Bronchial epithelial cell (primary cell): ENCODE measurements around the gene MRGPRD. TPM values are rescaled to one million over a fixed set of nuclear protein-coding genes. Genes with fewer than 3 reads are reported as not detected.

Source experiments
- DNase-seq: peaks from one replicate; pipeline ENCODE4 v3.0.0-alpha.2; 2010; ENCODE audit warnings: low read depth
- FAIRE-seq: peaks from 2 replicates; lab custom pipeline; 2011; peaks lifted over from hg19 to GRCh38; lab: Jason Lieb, UNC
- H3K27me3 ChIP-seq: 2 replicates; pipeline ENCODE4 v1.5.1; 2011; ENCODE audit warnings: low read length; ENCODE audit not compliant: control insufficient read depth, insufficient read depth
- H3K36me3 ChIP-seq: 2 replicates; pipeline ENCODE4 v1.5.1; 2011; ENCODE audit warnings: low read length; ENCODE audit not compliant: control insufficient read depth, insufficient read depth
- H3K4me3 ChIP-seq: 2 replicates; pipeline ENCODE4 v1.5.1; 2011; ENCODE audit warnings: mild to moderate bottlenecking, low read depth, low read length, control low read depth
- total RNA-seq: library from RNA; depleted of rRNA; stranded (reverse); fragments of >200 nt; gene quantifications from 2 replicates; pipeline ENCODE4 v1.2.1, GENCODE V29; 2014
- TF ChIP-seq, protein P1 (sequence below): IDR thresholded peaks from 2 replicates; pipeline ENCODE4 v1.5.1; 2011; ENCODE audit warnings: mild to moderate bottlenecking, moderate library complexity, low read length, control low read depth, inconsistent platforms; ENCODE audit not compliant: insufficient read depth, severe bottlenecking

The MRGPRD gene
- total RNA-seq, 1 donor from 2014 or later, result not detected

- no peak for DNase-seq
These were observed 12.0 kb upstream of the MRGPRD start for GRCh38 chr11:68992743-68993255.

GRCh38 chr11:68990995-68991780 lies 10.4 kb upstream of the MRGPRD start:
- H3K4me3 ChIP-seq, result no peak overlapping the region
- no peaks in the 10 kb centered on the region for H3K36me3 ChIP-seq
- TF ChIP-seq, protein P1, sequence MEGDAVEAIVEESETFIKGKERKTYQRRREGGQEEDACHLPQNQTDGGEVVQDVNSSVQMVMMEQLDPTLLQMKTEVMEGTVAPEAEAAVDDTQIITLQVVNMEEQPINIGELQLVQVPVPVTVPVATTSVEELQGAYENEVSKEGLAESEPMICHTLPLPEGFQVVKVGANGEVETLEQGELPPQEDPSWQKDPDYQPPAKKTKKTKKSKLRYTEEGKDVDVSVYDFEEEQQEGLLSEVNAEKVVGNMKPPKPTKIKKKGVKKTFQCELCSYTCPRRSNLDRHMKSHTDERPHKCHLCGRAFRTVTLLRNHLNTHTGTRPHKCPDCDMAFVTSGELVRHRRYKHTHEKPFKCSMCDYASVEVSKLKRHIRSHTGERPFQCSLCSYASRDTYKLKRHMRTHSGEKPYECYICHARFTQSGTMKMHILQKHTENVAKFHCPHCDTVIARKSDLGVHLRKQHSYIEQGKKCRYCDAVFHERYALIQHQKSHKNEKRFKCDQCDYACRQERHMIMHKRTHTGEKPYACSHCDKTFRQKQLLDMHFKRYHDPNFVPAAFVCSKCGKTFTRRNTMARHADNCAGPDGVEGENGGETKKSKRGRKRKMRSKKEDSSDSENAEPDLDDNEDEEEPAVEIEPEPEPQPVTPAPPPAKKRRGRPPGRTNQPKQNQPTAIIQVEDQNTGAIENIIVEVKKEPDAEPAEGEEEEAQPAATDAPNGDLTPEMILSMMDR, result no peak
- H3K27me3 ChIP-seq, result peaks cover 6% of the 10 kb centered on the region
- no peak for DNase-seq
- no peak for FAIRE-seq

More at GRCh38 chr11:68992743-68993255, 12.0 kb upstream of the MRGPRD start:
- FAIRE-seq, result no peak
- Histone ChIP-seq H3K36me3 (no peaks in the 10 kb centered on the region), H3K4me3 (no peak overlapping the region), H3K27me3 (peaks cover 8% of the 10 kb centered on the region)
- TF ChIP-seq, protein P1, result no peak

DNA sequence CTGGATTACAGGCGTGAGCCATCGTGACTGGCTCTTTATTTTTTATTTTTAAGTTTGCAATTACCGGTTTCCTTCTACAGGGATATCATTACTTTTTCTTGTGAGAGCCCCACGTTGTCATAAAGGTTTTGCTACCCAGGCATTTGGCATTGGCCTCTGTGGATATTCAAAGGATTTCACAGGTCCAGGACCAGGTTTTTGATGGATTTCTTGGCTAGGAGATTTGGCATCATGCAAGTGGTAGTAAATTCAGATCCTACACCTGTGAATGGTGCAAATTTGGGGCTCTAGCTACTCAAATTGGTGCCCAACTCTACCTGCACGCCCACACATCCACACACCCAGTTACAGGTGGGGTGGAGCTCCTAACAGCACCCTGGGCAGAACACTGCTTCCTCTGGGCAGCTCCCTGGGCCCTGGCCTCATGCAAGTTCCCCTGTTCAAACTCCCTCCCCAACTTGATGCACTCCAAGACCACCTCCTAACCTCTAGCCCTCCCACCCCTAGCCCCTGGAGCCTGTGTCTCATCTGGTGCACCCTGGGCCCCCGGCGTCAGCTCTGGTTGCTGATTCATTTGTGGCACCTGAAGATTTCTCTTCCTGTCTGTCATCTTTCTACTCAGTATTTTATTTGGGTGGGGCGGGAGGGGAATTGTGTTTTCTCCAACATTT lies 9.3 kb upstream of the MRGPRD start:
- Histone ChIP-seq H3K4me3 (no peak overlapping the region), H3K36me3 (no peaks in the 10 kb centered on the region), H3K27me3 (peaks cover 6% of the 10 kb centered on the region)
- FAIRE-seq, result no peak
- DNase-seq, result no peak
- TF ChIP-seq, protein P1, result no peak

- FAIRE-seq (no peak), DNase-seq (no peak)
- Histone ChIP-seq H3K36me3 (no peaks in the 10 kb centered on the region), H3K27me3 (peaks cover 3% of the 10 kb centered on the region), H3K4me3 (no peak overlapping the region)
- TF ChIP-seq, protein P1, result no peak
These were observed 7.7 kb upstream of the MRGPRD start for GRCh38 chr11:68988491-68988890.

GRCh38 chr11:68987211-68987610 lies 6.4 kb upstream of the MRGPRD start:
- FAIRE-seq (no peak), DNase-seq (no peak)
- no peaks in the 10 kb centered on the region for H3K27me3 ChIP-seq
- H3K4me3 ChIP-seq, result no peak overlapping the region
- TF ChIP-seq, protein P1, result no peak
- no peaks in the 10 kb centered on the region for H3K36me3 ChIP-seq
